Skeletal muscle satellite cell (primary cell): Measurements from ENCODE around the gene GFER.

ENCODE experiments used
- H3K27me3 ChIP-seq: 2 replicates; pipeline ENCODE4 v1.7.0; 2013; ENCODE audit warnings: low read length; ENCODE audit not compliant: control insufficient read depth, insufficient read depth
- H3K36me3 ChIP-seq: 2 replicates; pipeline ENCODE4 v1.7.0; 2013; ENCODE audit warnings: mild to moderate bottlenecking, control low read depth, low read length; ENCODE audit not compliant: insufficient read depth
- H3K4me1 ChIP-seq: 2 replicates; pipeline ENCODE4 v1.7.0; 2013; ENCODE audit warnings: low read length; ENCODE audit not compliant: control insufficient read depth, insufficient read depth
- H3K4me2 ChIP-seq: 2 replicates; pipeline ENCODE4 v1.7.0; 2013; ENCODE audit warnings: mild to moderate bottlenecking, low read length
- H3K4me3 ChIP-seq: 2 replicates; pipeline ENCODE4 v1.7.0; 2013; ENCODE audit warnings: low read length
- H3K9ac ChIP-seq: 2 replicates; pipeline ENCODE4 v1.7.0; 2013; ENCODE audit warnings: mild to moderate bottlenecking, low read depth, low read length, moderate library complexity
- H3K9me3 ChIP-seq: replicated peaks from 2 replicates; pipeline ENCODE4 v1.7.0; 2013; ENCODE audit warnings: mild to moderate bottlenecking, control low read depth, low read length

Gene GFER

DNA sequence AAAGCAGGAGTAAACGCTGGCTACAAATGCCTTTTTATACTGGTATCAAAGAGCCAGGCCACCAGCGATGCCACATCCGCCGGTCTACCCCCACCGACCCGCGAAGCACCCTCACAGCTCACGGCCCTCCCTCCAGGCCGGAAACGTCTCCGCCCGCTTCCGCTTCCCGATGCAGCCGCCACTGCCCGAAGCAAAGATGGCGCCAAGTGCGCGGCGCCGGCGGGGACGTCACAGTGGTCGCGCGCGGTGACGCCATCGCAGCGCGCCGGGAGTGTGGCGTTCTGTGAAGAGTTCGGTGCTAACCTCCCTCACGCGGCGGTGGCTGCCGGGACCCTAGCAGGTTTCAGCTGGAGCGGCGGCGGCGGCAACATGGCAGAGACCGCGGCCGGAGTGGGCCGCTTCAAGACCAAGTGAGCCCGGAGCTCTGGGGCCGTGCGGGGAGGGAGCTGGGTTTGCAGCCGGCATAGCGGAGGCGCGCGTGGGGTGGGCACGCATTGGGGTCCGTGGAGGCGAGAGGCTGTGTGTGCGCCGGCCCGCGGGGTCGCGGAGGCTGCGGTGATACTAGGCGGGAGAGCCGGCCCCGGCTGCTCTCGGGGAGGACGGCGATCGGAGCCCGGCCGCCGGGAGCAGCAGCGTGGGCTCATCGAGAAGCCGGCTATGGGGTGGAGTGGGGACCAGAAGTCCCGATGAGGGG, 12.1 kb upstream of the GFER start, which contains the start of gene TBL3:
TSS of gene TBL3 (plus strand) at position 258 of the 694 bp plus-strand sequence. CDS start at position 370, 112 bp downstream.
- H3K27me3 ChIP-seq: no peaks in the 10 kb centered on the region
- H3K4me2 ChIP-seq: peak within 1 kb of the TSS; percentile 90
- no peaks in the 10 kb centered on the region for H3K9me3 ChIP-seq
- H3K4me1 ChIP-seq: peaks cover 8% of the 10 kb centered on the region
- H3K9ac ChIP-seq: peak within 1 kb of the TSS; percentile 90
- H3K36me3 ChIP-seq: peaks cover 30% of the 10 kb centered on the region
- H3K4me3 ChIP-seq: peak within 1 kb of the TSS; percentile 78

DNA sequence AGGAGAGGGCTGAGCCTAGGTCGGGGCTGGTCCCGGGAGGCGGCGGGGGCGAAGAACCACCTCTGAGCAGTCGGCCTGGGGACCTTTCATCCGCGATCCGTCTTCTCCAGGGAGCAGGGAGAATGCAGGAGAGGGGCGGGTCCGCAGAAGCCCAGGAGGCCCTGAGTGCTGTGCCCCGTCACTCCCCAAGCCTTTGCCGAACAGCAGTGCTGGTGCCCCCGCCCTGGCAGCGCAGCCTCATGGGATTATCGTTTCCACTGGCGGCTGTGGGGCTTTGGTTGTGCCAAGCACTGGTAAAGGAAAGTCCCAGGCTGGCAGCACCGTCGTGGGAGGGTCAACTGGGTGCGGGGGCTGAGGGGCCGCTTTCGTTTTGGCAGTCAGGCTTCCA, 11.5 kb upstream of the GFER start:
- H3K36me3 ChIP-seq: peaks cover 35% of the 10 kb centered on the region
- H3K27me3 ChIP-seq: no peaks in the 10 kb centered on the region
- peak overlapping the region; percentile 78 for H3K4me3 ChIP-seq
- H3K4me1 ChIP-seq: peaks cover 8% of the 10 kb centered on the region
- H3K9ac ChIP-seq: peak overlapping the region; percentile 90
- H3K4me2 ChIP-seq: peak overlapping the region; percentile 90
- H3K9me3 ChIP-seq: no peaks in the 10 kb centered on the region

DNA sequence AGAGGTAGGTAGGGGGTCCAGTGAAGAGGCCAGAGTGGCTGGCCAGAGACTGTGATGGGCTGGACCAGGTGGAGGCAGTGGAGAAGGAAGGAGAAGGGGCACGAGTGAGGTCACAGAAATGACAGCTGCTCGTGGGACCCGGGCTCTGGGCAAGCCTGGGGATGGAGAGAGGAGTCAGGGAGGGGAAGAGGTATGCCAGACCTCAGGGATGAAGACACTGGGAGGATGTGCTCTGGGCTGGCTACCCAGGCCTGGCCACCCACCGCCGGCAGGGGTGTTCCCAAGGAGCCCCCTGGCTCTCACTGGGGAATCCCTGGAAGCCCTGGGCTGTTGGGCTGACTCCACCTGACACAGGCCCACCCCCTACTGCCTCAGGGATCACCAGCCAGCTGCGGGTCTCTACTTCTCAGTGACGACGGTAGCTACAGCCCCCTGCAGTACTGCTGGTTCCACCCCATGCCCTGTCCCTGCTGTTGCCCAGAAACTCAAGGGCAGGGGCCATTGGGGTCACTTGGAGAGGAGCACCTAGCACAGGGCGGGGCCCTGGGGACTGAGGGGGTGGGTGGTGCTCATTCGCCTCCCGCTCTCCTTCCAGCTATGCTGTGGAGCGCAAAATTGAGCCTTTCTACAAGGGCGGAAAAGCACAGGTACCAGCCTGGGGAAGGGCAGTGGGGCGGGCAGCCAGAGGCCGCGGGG, 10.4 kb upstream of the GFER start:
- no peak overlapping the region for H3K4me3 ChIP-seq
- H3K9ac ChIP-seq: no peak overlapping the region
- no peaks in the 10 kb centered on the region for H3K9me3 ChIP-seq
- H3K4me1 ChIP-seq: peaks cover 8% of the 10 kb centered on the region
- peak overlapping the region; percentile 37 for H3K4me2 ChIP-seq
- no peaks in the 10 kb centered on the region for H3K27me3 ChIP-seq
- H3K36me3 ChIP-seq: peaks cover 46% of the 10 kb centered on the region

DNA sequence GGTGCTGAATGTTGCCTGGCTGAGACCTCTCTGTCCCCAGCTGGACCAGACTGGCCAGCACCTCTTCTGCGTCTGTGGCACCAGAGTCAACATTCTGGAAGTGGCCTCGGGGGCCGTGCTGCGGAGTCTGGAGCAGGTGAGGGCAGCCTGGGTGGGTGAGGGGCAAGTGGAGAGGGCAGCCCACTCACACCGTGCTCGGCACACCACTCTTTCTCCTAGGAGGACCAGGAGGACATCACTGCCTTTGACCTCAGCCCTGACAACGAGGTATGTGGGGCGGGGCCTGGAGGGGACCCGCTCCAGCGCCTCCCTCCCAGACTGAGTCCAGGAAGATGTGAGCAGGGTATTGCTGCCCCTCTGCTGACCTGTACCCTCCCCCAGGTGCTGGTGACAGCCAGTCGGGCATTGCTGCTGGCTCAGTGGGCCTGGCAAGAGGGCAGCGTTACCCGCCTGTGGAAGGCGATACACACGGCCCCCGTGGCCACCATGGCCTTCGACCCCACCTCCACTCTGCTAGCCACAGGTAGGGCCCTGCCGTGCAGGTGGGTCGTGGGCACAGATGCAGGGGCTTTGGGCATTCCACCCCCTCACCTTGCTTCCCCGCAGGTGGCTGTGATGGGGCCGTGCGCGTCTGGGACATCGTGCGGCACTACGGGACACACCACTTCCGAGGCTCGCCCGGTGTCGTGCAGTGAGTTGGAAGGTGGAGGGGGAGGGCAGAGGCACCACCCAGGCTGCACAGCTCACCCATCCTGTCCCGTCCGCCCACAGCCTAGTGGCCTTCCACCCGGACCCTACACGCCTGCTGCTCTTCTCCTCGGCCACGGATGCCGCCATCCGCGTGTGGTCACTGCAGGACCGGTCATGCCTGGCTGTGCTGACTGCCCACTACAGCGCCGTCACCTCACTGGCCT, 9.6 kb upstream of the GFER start:
- Histone ChIP-seq H3K9ac (no peak overlapping the region), H3K4me2 (no peak overlapping the region), H3K4me1 (peaks cover 8% of the 10 kb centered on the region), H3K4me3 (no peak overlapping the region), H3K36me3 (peaks cover 51% of the 10 kb centered on the region), H3K9me3 (no peaks in the 10 kb centered on the region), H3K27me3 (no peaks in the 10 kb centered on the region)

DNA sequence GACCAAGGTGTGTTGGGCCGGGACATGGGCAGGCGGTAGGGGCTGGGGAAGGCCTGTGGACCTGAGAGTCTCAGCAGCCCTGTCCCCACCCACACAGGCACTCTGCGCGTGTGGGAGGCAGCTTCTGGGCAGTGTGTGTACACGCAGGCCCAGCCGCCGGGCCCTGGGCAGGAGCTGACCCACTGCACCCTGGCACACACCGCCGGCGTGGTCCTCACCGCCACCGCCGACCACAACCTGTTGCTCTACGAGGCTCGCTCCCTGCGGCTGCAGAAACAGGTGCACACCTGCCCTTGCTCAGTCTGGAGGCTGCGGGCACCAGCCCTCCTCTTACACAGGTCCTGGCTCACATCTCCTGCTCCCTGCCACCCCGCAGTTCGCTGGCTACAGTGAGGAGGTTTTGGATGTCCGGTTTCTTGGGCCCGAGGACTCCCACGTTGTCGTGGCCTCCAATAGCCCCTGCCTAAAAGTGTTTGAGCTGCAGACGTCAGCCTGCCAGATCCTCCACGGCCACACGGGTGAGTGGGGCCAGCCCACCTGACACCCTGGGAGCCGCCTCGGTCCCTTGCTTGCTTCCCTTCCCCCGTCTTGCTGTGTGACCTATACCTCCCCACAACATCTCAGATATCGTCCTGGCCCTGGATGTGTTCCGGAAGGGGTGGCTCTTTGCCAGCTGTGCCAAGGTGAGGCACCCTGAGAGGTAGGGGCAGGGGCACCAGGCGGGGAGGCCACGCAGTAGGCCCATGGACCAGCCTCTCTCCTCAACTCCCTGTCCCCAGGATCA, 8.4 kb upstream of the GFER start:
- H3K4me1 ChIP-seq: peaks cover 8% of the 10 kb centered on the region
- H3K27me3 ChIP-seq: peaks cover 12% of the 10 kb centered on the region
- H3K4me2 ChIP-seq: no peak overlapping the region
- no peak overlapping the region for H3K9ac ChIP-seq
- H3K36me3 ChIP-seq: peaks cover 52% of the 10 kb centered on the region
- H3K9me3 ChIP-seq: no peaks in the 10 kb centered on the region
- H3K4me3 ChIP-seq: no peak overlapping the region

DNA sequence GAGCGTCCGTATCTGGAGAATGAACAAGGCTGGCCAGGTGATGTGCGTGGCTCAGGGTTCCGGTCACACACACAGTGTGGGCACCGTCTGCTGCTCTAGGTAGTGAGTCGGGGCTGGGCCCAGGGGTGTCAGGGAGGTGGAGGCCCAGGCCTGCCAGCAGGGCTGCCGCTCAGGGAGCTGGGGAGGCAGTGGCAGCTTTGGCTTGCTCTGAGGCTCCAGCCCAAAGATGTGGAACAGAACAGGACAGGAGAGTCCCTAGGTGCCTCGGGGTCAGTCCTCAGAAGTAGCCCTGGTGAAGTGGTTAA, 7.8 kb upstream of the GFER start:
- Histone ChIP-seq H3K36me3 (peaks cover 52% of the 10 kb centered on the region), H3K4me1 (peaks cover 4% of the 10 kb centered on the region), H3K4me3 (no peak overlapping the region), H3K4me2 (no peak overlapping the region), H3K27me3 (peaks cover 17% of the 10 kb centered on the region), H3K9ac (no peak overlapping the region), H3K9me3 (no peaks in the 10 kb centered on the region)

DNA sequence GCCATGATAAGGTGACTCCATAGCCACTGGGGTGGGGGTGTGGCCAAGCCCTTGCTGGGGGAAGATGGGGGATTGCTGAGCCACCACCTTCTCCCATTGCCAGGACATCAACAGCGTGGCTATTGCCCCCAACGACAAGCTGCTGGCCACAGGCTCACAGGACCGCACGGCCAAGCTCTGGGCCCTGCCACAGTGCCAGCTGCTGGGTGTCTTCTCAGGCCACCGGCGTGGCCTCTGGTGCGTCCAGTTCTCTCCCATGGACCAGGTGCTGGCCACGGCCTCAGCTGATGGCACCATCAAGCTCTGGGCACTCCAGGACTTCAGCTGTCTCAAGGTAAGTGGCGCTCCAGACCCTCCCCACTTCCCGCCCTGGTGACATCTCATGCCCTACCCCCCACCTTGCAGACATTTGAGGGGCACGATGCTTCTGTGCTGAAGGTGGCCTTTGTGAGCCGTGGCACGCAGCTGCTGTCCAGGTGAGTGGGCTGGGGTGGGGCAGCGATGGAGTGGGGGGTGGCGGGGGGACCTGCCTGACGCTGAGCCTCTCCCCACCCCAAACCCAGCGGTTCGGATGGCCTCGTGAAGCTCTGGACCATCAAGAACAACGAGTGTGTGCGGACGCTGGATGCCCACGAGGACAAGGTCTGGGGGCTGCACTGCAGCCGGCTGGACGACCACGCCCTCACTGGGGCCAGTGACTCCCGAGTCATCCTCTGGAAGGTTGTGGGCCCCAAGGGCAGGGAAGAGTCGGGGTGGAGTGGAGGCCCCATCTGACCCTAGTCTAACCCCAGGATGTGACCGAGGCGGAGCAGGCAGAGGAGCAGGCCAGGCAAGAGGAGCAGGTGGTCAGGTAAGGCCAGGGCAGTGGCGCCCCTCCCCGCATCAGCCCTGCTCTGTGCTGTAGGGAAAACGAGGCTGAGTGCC, 6.8 kb upstream of the GFER start:
- H3K9ac ChIP-seq: no peak overlapping the region
- H3K4me1 ChIP-seq: peaks cover 4% of the 10 kb centered on the region
- H3K36me3 ChIP-seq: peaks cover 50% of the 10 kb centered on the region
- no peak overlapping the region for H3K4me3 ChIP-seq
- H3K4me2 ChIP-seq: no peak overlapping the region
- H3K27me3 ChIP-seq: peaks cover 28% of the 10 kb centered on the region
- no peaks in the 10 kb centered on the region for H3K9me3 ChIP-seq

DNA sequence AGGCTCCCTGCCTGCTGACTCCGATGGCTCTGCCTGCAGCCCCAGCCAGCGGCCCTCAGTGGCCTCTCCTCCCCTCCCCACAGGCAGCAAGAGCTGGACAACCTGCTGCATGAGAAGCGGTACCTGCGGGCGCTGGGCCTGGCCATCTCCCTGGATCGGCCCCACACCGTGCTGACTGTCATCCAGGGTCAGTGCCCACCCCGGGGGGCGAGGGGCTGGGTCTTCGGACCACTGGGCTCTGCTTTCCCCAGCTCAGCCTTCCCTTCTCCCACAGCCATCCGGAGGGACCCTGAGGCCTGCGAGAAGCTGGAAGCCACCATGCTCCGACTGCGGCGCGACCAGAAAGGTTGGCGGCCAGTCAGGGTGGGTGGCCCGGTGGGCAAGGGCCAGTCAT, 6.1 kb upstream of the GFER start:
- Histone ChIP-seq H3K4me1 (peaks cover under 1% of the 10 kb centered on the region), H3K4me2 (no peak overlapping the region), H3K36me3 (peaks cover 50% of the 10 kb centered on the region), H3K9ac (no peak overlapping the region), H3K27me3 (peaks cover 33% of the 10 kb centered on the region), H3K4me3 (no peak overlapping the region), H3K9me3 (no peaks in the 10 kb centered on the region)

DNA sequence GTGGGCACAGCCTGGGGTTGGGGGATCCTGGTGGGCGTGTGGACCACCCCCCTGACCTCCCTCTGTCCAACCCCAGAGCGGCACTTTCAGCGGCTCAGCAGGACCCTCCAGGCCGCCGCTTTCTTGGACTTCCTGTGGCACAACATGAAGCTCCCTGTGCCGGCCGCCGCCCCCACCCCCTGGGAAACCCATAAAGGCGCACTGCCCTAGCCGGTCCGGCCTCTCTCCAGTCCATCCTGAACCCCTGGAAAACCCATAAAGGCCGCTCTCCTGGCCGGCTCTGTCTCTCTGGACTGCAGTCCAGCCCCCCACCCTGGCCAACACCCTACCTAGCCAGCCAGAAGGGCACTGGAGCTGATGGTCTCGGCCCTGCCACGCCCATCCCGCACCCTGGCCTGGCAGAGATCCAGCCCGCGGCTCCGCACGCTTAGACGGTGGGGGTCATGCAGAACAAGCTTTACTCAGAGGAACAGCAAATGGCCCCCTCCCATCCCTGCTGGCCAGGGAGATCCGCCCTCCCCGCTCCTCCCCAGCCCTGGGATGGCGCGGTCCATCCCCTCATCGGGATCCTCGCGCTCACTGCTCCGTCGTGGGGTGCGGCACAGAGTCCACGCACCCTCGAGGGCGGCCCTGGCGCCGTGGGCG, 5.4 kb upstream of the GFER start:
- H3K4me2 ChIP-seq: no peak overlapping the region
- no peak overlapping the region for H3K4me3 ChIP-seq
- peaks cover 4% of the 10 kb centered on the region for H3K4me1 ChIP-seq
- no peak overlapping the region for H3K9ac ChIP-seq
- H3K27me3 ChIP-seq: peaks cover 33% of the 10 kb centered on the region
- H3K9me3 ChIP-seq: no peaks in the 10 kb centered on the region
- H3K36me3 ChIP-seq: peaks cover 50% of the 10 kb centered on the region
